OCI-LY7 (cell line): Measurements from ENCODE around the gene DRG1.

Experiments
- CTCF ChIP-seq: fragments of 200-600 bp; sonication (generic); conservative IDR thresholded peaks from 2 replicates; pipeline ENCODE4 v1.5.1; 2014; ENCODE audit warnings: mild to moderate bottlenecking, antibody characterized with exemption, low read length, moderate library complexity, mixed read lengths
- EZH2phosphoT487 ChIP-seq: fragments of 200-600 bp; sonication (generic); IDR thresholded peaks from 2 replicates; pipeline ENCODE4 v1.6.1; 2018; ENCODE audit warnings: low read depth, borderline replicate concordance, mild to moderate bottlenecking, mixed run types, antibody characterized with exemption, low read length, moderate library complexity, mixed read lengths

DNA sequence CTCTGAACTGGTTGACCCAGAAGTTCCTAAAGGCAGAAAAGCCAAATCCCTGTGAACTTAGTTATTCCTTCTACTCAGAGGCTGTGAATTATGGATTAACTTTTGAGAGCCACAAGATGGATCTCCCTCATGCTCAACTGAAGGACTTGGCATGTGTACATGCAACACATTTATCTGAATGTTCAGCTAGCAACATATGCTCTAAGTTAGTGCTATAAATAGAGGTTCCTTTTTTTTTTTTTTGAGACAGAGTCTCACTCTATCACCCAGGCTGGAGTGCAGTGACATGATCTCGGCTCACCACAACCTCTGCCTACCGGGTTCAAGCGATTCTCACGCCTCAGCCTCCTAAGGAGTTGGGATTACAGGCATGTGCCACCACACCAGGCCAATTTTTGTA is 50.1 kb downstream of the DRG1 start:
- TF ChIP-seq CTCF = no peak
- no peak for TF ChIP-seq EZH2phosphoT487
